ENCODE measurements around the gene MYO7B. TPM values are rescaled to one million over a fixed set of nuclear protein-coding genes. Genes with fewer than 3 reads are reported as not detected.

The MYO7B gene
- total and polyA plus RNA-seq, 9 of the 15 experiments (the other 6 are each of a cell fraction or from before 2014, with no cell fraction given), result 0.08 TPM; not detected in 8

GRCh38 chr2:127506510-127506909 lies 29.0 kb upstream of the MYO7B start:
- FAIRE-seq, result no peak
- CTCF ChIA-PET (ENCODE audit: low intra/inter-chr PET ratio), result no interaction called here
- BruUV-seq (replicated peaks), result no TSS peak

More at GRCh38 chr2:127506510-127506909, 29.0 kb upstream of the MYO7B start:
- H4K20me1 ChIP-seq (replicated peaks; ENCODE audit: control insufficient read depth, insufficient read depth, low read length), result peaks cover 10% of the 10 kb centered on the region; the same call in 1 of the 2 replicates
- H3K9ac ChIP-seq (ENCODE audit: insufficient read depth in 1 of 2, low read depth in 2 of 2, low read length in 2 of 2), result no peak overlapping the region
- TF ChIP-seq SAP30 (IDR thresholded peaks at IDR 0.05; ENCODE audit: borderline replicate concordance, insufficient read depth, low read depth, low read length, poor library complexity, severe bottlenecking) (no peak), KAT2B (IDR thresholded peaks at IDR 0.05; ENCODE audit: low read depth, low read length) (no peak), TAL1 (IDR thresholded peaks at IDR 0.05) (no peak), E2F5 (CRISPR knock-in tag; IDR thresholded peaks at IDR 0.05) (no peak), POU5F1 (IDR thresholded peaks at IDR 0.05; ENCODE audit: borderline replicate concordance, low read depth, low read length, partially characterized antibody) (no peak), ZEB2 (IDR thresholded peaks at IDR 0.05) (no peak), E2F4 (CRISPR knock-in tag; IDR thresholded peaks at IDR 0.05; ENCODE audit: low read depth) (no peak), NKRF (IDR thresholded peaks at IDR 0.05; ENCODE audit: borderline replicate concordance) (no peak)
- no peak overlapping the region for H3K27ac ChIP-seq (ENCODE audit: extremely low read depth, low read depth, low read length)
- H3K79me2 ChIP-seq (ENCODE audit: control insufficient read depth, insufficient read depth, low read length), result peaks cover 62% of the 10 kb centered on the region
- DNase-seq (ENCODE audit: extremely low read depth in 1 of 4, low spot score in 3 of 4), result no peak
- H3K4me3 ChIP-seq, result no peak overlapping the region
- POLR2A ChIA-PET, result interaction anchor here (0.8 to 1.7 kb wide), 3 partner anchors 11 to 1219 kb away, joined by 3 to 5 read pairs (median 4); partner anchors contain the start of gene IWS1
- no peak overlapping the region for H3K4me2 ChIP-seq (ENCODE audit: insufficient read depth, low read length)
- H3K9me1 ChIP-seq (ENCODE audit: control insufficient read depth, insufficient read depth, low read length), result peaks cover 4% of the 10 kb centered on the region
- intact Hi-C loops (cut with micrococcal nuclease) (no loop called here), in situ Hi-C loops (cut with MboI) (no loop called here)
- H3K9me3 ChIP-seq (replicated peaks; ENCODE audit: control insufficient read depth, insufficient read depth, low read depth, low read length), result no peaks in the 10 kb centered on the region
- H3K27me3 ChIP-seq (ENCODE audit: control insufficient read depth in 2 of 2, insufficient read depth in 2 of 2, low read length in 2 of 2), result no peaks in the 10 kb centered on the region
- WGBS (ENCODE audit: insufficient coverage, low coverage, missing lambda C conversion rate), result 87% methylated on average over 1 of the region's 1 CpG
- no peak overlapping the region for H2AFZ ChIP-seq (ENCODE audit: low read depth, low read length)
- peaks cover 0 to 13% of the 10 kb centered on the region in 2 experiments; a peak in 2 of 5 replicates for H3K4me1 ChIP-seq (replicated peaks in 1 of 2; ENCODE audit: control insufficient read depth in 2 of 2, insufficient read depth in 2 of 2, low read length in 2 of 2)
- peaks cover 77% of the 10 kb centered on the region for H3K36me3 ChIP-seq (ENCODE audit: control insufficient read depth, insufficient read depth, low read length)
- ATAC-seq, result no peak

All from K562 (cell line).